Muscle layer of colon (tissue), 2 donors: Measurements from ENCODE around the gene TPM1.
"Not testable (repeated sequence)": the region's sequence is repeated elsewhere in the genome, so short reads cannot be mapped to it uniquely, and the experiment has no call there.

Experiments used
- H3K27ac ChIP-seq: one replicate; pipeline ENCODE4 v1.7.0; 2013; ENCODE audit warnings: low read depth, mild to moderate bottlenecking, low read length, moderate library complexity
- H3K27me3 ChIP-seq, 2 donors: one replicate each; pipeline ENCODE4 v1.7.0; 2013; ENCODE audit warnings: low read length in 2 of 2, mild to moderate bottlenecking in 2 of 2; ENCODE audit not compliant: insufficient read depth in 2 of 2, control insufficient read depth in 1 of 2
- H3K36me3 ChIP-seq: one replicate; pipeline ENCODE4 v1.7.0; 2013; ENCODE audit warnings: mild to moderate bottlenecking, low read length; ENCODE audit not compliant: insufficient read depth
- H3K4me1 ChIP-seq: one replicate; pipeline ENCODE4 v1.7.0; 2013; ENCODE audit warnings: mild to moderate bottlenecking, low read length; ENCODE audit not compliant: insufficient read depth
- H3K4me3 ChIP-seq, 2 donors: one replicate each; pipeline ENCODE4 v1.7.0; 2013; ENCODE audit warnings: low read length in 2 of 2, low read depth in 1 of 2, mild to moderate bottlenecking in 1 of 2, moderate library complexity in 1 of 2
- H3K9ac ChIP-seq: one replicate; pipeline ENCODE4 v1.7.0; 2013; ENCODE audit warnings: low read length
- H3K9me3 ChIP-seq: one replicate; pipeline ENCODE4 v1.7.0; 2013; ENCODE audit warnings: mild to moderate bottlenecking, low read length
- donor health status: abdominal sarcoma.
- donor health status: Adenocarcinoma of cecum.

TPM1 gene

GRCh38 chr15:63093486-63094205, 51.1 kb downstream of the TPM1 start:
- Histone ChIP-seq H3K9ac (no peak overlapping the region), H3K36me3 (no peaks in the 10 kb centered on the region), H3K27ac (peak overlapping the region; percentile 45)

GRCh38 chr15:63094495-63094931, 52.0 kb downstream of the TPM1 start:
- H3K36me3 ChIP-seq: no peaks in the 10 kb centered on the region
- no peak overlapping the region for H3K27ac ChIP-seq
- no peak overlapping the region for H3K4me3 ChIP-seq
- no peak overlapping the region for H3K9ac ChIP-seq
- peaks cover 8% of the 10 kb centered on the region for H3K4me1 ChIP-seq
- H3K27me3 ChIP-seq: no peaks in the 10 kb centered on the region
- no peaks in the 10 kb centered on the region for H3K9me3 ChIP-seq

More at GRCh38 chr15:63093486-63094205, 51.1 kb downstream of the TPM1 start:
- H3K9me3 ChIP-seq: no peaks in the 10 kb centered on the region
- no peaks in the 10 kb centered on the region for H3K27me3 ChIP-seq
- H3K4me1 ChIP-seq: peaks cover 17% of the 10 kb centered on the region
- H3K4me3 ChIP-seq: no peak overlapping the region

- peaks cover 6% of the 10 kb centered on the region for H3K4me1 ChIP-seq
- H3K27ac ChIP-seq: no peak overlapping the region
These were observed 53.6 kb downstream of the TPM1 start for GRCh38 chr15:63096178-63096577.

GRCh38 chr15:63098901-63099300, 56.4 kb downstream of the TPM1 start:
- H3K4me1 ChIP-seq, H3K9ac ChIP-seq, H3K27ac ChIP-seq, H3K4me3 ChIP-seq, H3K27me3 ChIP-seq, H3K36me3 ChIP-seq, H3K9me3 ChIP-seq: not testable (repeated sequence)

More at GRCh38 chr15:63096178-63096577, 53.6 kb downstream of the TPM1 start:
- H3K9me3 ChIP-seq: no peaks in the 10 kb centered on the region
- H3K9ac ChIP-seq: no peak overlapping the region
- no peak overlapping the region for H3K4me3 ChIP-seq
- H3K27me3 ChIP-seq: no peaks in the 10 kb centered on the region
- H3K36me3 ChIP-seq: no peaks in the 10 kb centered on the region

GRCh38 chr15:63099581-63099980, 57.0 kb downstream of the TPM1 start:
- not testable (repeated sequence) for H3K4me3 ChIP-seq, H3K4me1 ChIP-seq, H3K27ac ChIP-seq, H3K9ac ChIP-seq, H3K36me3 ChIP-seq, H3K9me3 ChIP-seq, H3K27me3 ChIP-seq

- Histone ChIP-seq H3K4me1 (no peaks in the 10 kb centered on the region), H3K9ac (no peak overlapping the region), H3K36me3 (no peaks in the 10 kb centered on the region), H3K27ac (no peak overlapping the region), H3K9me3 (no peaks in the 10 kb centered on the region), H3K4me3 (no peak overlapping the region), H3K27me3 (no peaks in the 10 kb centered on the region)
These were observed 60.9 kb downstream of the TPM1 start for GRCh38 chr15:63103416-63103815.

- no peaks in the 10 kb centered on the region for H3K9me3 ChIP-seq
- H3K9ac ChIP-seq: no peak overlapping the region
- H3K27ac ChIP-seq: no peak overlapping the region
- H3K27me3 ChIP-seq: no peaks in the 10 kb centered on the region
- no peaks in the 10 kb centered on the region for H3K4me1 ChIP-seq
- H3K4me3 ChIP-seq: no peak overlapping the region
- no peaks in the 10 kb centered on the region for H3K36me3 ChIP-seq
These were observed 62.2 kb downstream of the TPM1 start for GRCh38 chr15:63104727-63105126.

- not testable (repeated sequence) for H3K27ac ChIP-seq, H3K27me3 ChIP-seq, H3K9me3 ChIP-seq, H3K4me3 ChIP-seq, H3K36me3 ChIP-seq, H3K4me1 ChIP-seq, H3K9ac ChIP-seq
These were observed 62.8 kb downstream of the TPM1 start for GRCh38 chr15:63105354-63105753.

- no peaks in the 10 kb centered on the region for H3K36me3 ChIP-seq
These were observed 65.5 kb downstream of the TPM1 start for GRCh38 chr15:63107895-63108546.

GRCh38 chr15:63109498-63109897, 67.0 kb downstream of the TPM1 start:
- Histone ChIP-seq H3K4me3 (no peak overlapping the region), H3K27me3 (no peaks in the 10 kb centered on the region), H3K27ac (no peak overlapping the region), H3K4me1 (no peaks in the 10 kb centered on the region), H3K9me3 (no peaks in the 10 kb centered on the region), H3K9ac (no peak overlapping the region), H3K36me3 (no peaks in the 10 kb centered on the region)

More at GRCh38 chr15:63107895-63108546, 65.5 kb downstream of the TPM1 start:
- Histone ChIP-seq H3K4me1 (no peaks in the 10 kb centered on the region), H3K27me3 (no peaks in the 10 kb centered on the region), H3K4me3 (no peak overlapping the region), H3K9me3 (no peaks in the 10 kb centered on the region), H3K9ac (no peak overlapping the region), H3K27ac (no peak overlapping the region)

GRCh38 chr15:63109920-63110319, 67.4 kb downstream of the TPM1 start:
- H3K4me3 ChIP-seq: no peak overlapping the region
- no peaks in the 10 kb centered on the region for H3K4me1 ChIP-seq
- H3K27me3 ChIP-seq: no peaks in the 10 kb centered on the region
- H3K27ac ChIP-seq: no peak overlapping the region
- no peak overlapping the region for H3K9ac ChIP-seq
- H3K36me3 ChIP-seq: no peaks in the 10 kb centered on the region
- no peaks in the 10 kb centered on the region for H3K9me3 ChIP-seq
